ENCODE measurements around the gene RAB11B. TPM values are rescaled to one million over a fixed set of nuclear protein-coding genes. Genes with fewer than 3 reads are reported as not detected.
A peak's percentile ranks its signal among the peaks of the same experiment; 100 is the strongest.
"Not testable (repeated sequence)": the region's sequence is repeated elsewhere in the genome, so short reads cannot be mapped to it uniquely, and the experiment has no call there.

The RAB11B gene
- 10 to 100 TPM; 55.9 to 90.1 (median 66.8) TPM for polyA plus RNA-seq (ENCODE audit: insufficient read length in 10 of 10)
- long read RNA-seq, donor 1, transcript RAB11B-201 (5 exons, 1,751 nt) = major isoform, 46 of 48 reads
- long read RNA-seq, donor 1, partial matches to known transcripts = 0 of 48 reads
- long read RNA-seq, donor 1, other reads (novel, unspliced or antisense) = 0 of 48 reads
- long read RNA-seq, donor 2, transcript RAB11B-201 (5 exons, 1,751 nt) = major isoform, 32 of 34 reads
- long read RNA-seq, donor 2, partial matches to known transcripts = 0 of 34 reads
- long read RNA-seq, donor 2, other reads (novel, unspliced or antisense) = 0 of 34 reads
- long read RNA-seq, donor 3 = 0 reads
- long read RNA-seq, donor 4, transcript RAB11B-201 (5 exons, 1,751 nt) = major isoform, 32 of 36 reads
- long read RNA-seq, donor 4, partial matches to known transcripts = 0 of 36 reads
- long read RNA-seq, donor 4, other reads (novel, unspliced or antisense) = 0 of 36 reads
- long read RNA-seq, donor 5, transcript RAB11B-201 (5 exons, 1,751 nt) = major isoform, 85 of 97 reads
- long read RNA-seq, donor 5, partial matches to known transcripts = 0 of 97 reads
- long read RNA-seq, donor 5, other reads (novel, unspliced or antisense) = 6 of 97 reads
- long read RNA-seq, donor 6, transcript RAB11B-201 (5 exons, 1,751 nt) = major isoform, 42 of 52 reads
- long read RNA-seq, donor 6, partial matches to known transcripts = 6 of 52 reads
- long read RNA-seq, donor 6, other reads (novel, unspliced or antisense) = 0 of 52 reads
- long read RNA-seq, donor 7, transcript RAB11B-202 (4 exons, 894 nt) = minor isoform, 5 of 34 reads
- long read RNA-seq, donor 7, transcript RAB11B-201 (5 exons, 1,751 nt) = major isoform, 29 of 34 reads
- long read RNA-seq, donor 7, partial matches to known transcripts = 0 of 34 reads
- long read RNA-seq, donor 7, other reads (novel, unspliced or antisense) = 0 of 34 reads
- long read RNA-seq, donor 8, transcript RAB11B-201 (5 exons, 1,751 nt) = major isoform, 25 of 30 reads
- long read RNA-seq, donor 8, partial matches to known transcripts = 0 of 30 reads
- long read RNA-seq, donor 8, other reads (novel, unspliced or antisense) = 0 of 30 reads
- long read RNA-seq, donor 9, transcript RAB11B-201 (5 exons, 1,751 nt) = major isoform, 10 of 11 reads
- long read RNA-seq, donor 9, partial matches to known transcripts = 0 of 11 reads
- long read RNA-seq, donor 9, other reads (novel, unspliced or antisense) = 0 of 11 reads

GRCh38 chr19:8389891-8390616 is at the start of gene RAB11B:
Gene RAB11B (plus strand): TSS chr19:8390360. CDS start chr19:8390417, 57 bp downstream.
- DNase-seq = peak; percentile 100

- DNase-seq = not testable (repeated sequence)
Measured at GRCh38 chr19:8341504-8341903, 48.7 kb upstream of the RAB11B start.

- DNase-seq = no peak
Measured at GRCh38 chr19:8342316-8342683, 47.9 kb upstream of the RAB11B start.

- peak; percentile 85 to 91 (median 87) for DNase-seq
Measured at GRCh38 chr19:8342684-8343482, 47.3 kb upstream of the RAB11B start, which contains the start of gene KANK3. Gene KANK3 (minus strand): TSS chr19:8343262. CDS start chr19:8337828, 5,434 bp downstream.

GRCh38 chr19:8343483-8343844 is 46.7 kb upstream of the RAB11B start:
- DNase-seq = no peak

- DNase-seq = not testable (repeated sequence)
Measured at GRCh38 chr19:8349629-8350372, 40.4 kb upstream of the RAB11B start.

GRCh38 chr19:8352134-8352827 is 37.9 kb upstream of the RAB11B start:
- peak in 1 of 3 donors; percentile 40 for DNase-seq

GRCh38 chr19:8352845-8353244 is 37.3 kb upstream of the RAB11B start:
- not testable (repeated sequence) for DNase-seq

GRCh38 chr19:8355631-8356402 is 34.3 kb upstream of the RAB11B start:
- DNase-seq = peak in 1 of 3 donors; percentile 59

- DNase-seq = no peak
Measured at GRCh38 chr19:8357007-8357521, 33.1 kb upstream of the RAB11B start.

- DNase-seq = no peak
Measured at GRCh38 chr19:8358948-8359347, 31.2 kb upstream of the RAB11B start.

- no peak for DNase-seq
Measured at GRCh38 chr19:8360196-8360595, 30.0 kb upstream of the RAB11B start.

GRCh38 chr19:8361921-8362793 is 28.0 kb upstream of the RAB11B start:
- DNase-seq = peak; percentile 90 to 94 (median 91)

- DNase-seq = peak in 2 of 3 donors; percentile 70 to 81
Measured at GRCh38 chr19:8363803-8364771, 26.1 kb upstream of the RAB11B start, which contains the start of gene ANGPTL4. Gene ANGPTL4 (plus strand): TSS chr19:8364155. CDS start chr19:8364322, 167 bp downstream.

GRCh38 chr19:8366121-8366581 is 24.0 kb upstream of the RAB11B start:
- DNase-seq = peak in 1 of 3 donors; percentile 22
